OCI-LY7 (cell line): ENCODE measurements around the gene PRKACG.

Experiments
- EZH2phosphoT487 ChIP-seq: fragments of 200-600 bp; sonication (generic); IDR thresholded peaks from 2 replicates; pipeline ENCODE4 v1.6.1; 2018; ENCODE audit warnings: low read depth, borderline replicate concordance, mild to moderate bottlenecking, mixed run types, antibody characterized with exemption, low read length, moderate library complexity, mixed read lengths
- TF ChIP-seq, protein P1 (sequence below): fragments of 200-600 bp; sonication (generic); conservative IDR thresholded peaks from 2 replicates; pipeline ENCODE4 v1.5.1; 2014; ENCODE audit warnings: mild to moderate bottlenecking, antibody characterized with exemption, low read length, moderate library complexity, mixed read lengths

DNA sequence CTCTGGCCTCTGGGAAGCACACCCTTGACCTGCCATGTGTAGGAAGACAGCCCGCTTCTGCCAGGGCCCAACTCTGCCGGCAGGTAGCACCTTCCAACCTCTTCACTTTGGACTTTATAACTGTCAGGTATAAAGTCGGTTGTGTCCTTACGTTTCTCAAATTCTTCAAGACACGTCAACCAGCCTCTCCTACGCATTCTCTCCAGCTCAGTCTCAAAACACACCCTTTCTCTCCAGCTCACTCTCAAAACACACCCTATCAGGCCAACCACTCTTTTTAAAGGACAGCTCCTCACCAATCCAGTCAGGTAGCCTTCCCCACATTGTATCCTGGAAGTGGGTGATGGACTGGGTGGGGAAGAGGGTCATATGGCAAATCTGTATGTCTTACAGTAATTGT, 35.2 kb upstream of the PRKACG start:
- TF ChIP-seq, protein P1, sequence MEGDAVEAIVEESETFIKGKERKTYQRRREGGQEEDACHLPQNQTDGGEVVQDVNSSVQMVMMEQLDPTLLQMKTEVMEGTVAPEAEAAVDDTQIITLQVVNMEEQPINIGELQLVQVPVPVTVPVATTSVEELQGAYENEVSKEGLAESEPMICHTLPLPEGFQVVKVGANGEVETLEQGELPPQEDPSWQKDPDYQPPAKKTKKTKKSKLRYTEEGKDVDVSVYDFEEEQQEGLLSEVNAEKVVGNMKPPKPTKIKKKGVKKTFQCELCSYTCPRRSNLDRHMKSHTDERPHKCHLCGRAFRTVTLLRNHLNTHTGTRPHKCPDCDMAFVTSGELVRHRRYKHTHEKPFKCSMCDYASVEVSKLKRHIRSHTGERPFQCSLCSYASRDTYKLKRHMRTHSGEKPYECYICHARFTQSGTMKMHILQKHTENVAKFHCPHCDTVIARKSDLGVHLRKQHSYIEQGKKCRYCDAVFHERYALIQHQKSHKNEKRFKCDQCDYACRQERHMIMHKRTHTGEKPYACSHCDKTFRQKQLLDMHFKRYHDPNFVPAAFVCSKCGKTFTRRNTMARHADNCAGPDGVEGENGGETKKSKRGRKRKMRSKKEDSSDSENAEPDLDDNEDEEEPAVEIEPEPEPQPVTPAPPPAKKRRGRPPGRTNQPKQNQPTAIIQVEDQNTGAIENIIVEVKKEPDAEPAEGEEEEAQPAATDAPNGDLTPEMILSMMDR, result no peak
- no peak for TF ChIP-seq EZH2phosphoT487
